Stomach smooth muscle (tissue), 2 donors: Measurements from ENCODE around the gene CAMK1.

Experiments
- H3K27ac ChIP-seq: one replicate; pipeline ENCODE4 v1.7.0; 2013; ENCODE audit warnings: mild to moderate bottlenecking, low read length, inconsistent platforms
- H3K27me3 ChIP-seq, 2 donors: one replicate each; pipeline ENCODE4 v1.7.0; 2013; ENCODE audit warnings: low read length in 2 of 2; ENCODE audit not compliant: insufficient read depth in 2 of 2, control insufficient read depth in 1 of 2
- H3K36me3 ChIP-seq, 2 donors: one replicate each; pipeline ENCODE4 v1.7.0; 2013; ENCODE audit warnings: low read length in 2 of 2; ENCODE audit not compliant: control insufficient read depth in 2 of 2, insufficient read depth in 2 of 2
- H3K4me1 ChIP-seq: one replicate; pipeline ENCODE4 v1.7.0; 2013; ENCODE audit warnings: low read length; ENCODE audit not compliant: control insufficient read depth, insufficient read depth
- H3K4me3 ChIP-seq, 2 donors: one replicate each; pipeline ENCODE4 v1.7.0; 2013; ENCODE audit warnings: low read length in 2 of 2
- H3K9ac ChIP-seq, 2 donors: one replicate each; pipeline ENCODE4 v1.7.0; 2013; ENCODE audit warnings: low read length in 2 of 2, mild to moderate bottlenecking in 1 of 2
- H3K9me3 ChIP-seq, 2 donors: one replicate each; pipeline ENCODE4 v1.7.0; 2013; ENCODE audit warnings: low read length in 2 of 2; ENCODE audit not compliant: control insufficient read depth in 2 of 2
- donor health status: healthy.
- donor health status: Pancreatic carcinoma.

The CAMK1 gene

GRCh38 chr3:9793161-9793781, 23.5 kb upstream of the CAMK1 start:
- Histone ChIP-seq H3K4me1 (peaks cover 36% of the 10 kb centered on the region), H3K36me3 (peaks cover 26 to 28% of the 10 kb centered on the region in 2 donors), H3K9me3 (no peaks in the 10 kb centered on the region), H3K9ac (peak overlapping the region; percentile 99 to 100), H3K27me3 (no peaks in the 10 kb centered on the region), H3K27ac (peak overlapping the region; percentile 97), H3K4me3 (peak overlapping the region; percentile 97 to 98)

GRCh38 chr3:9792405-9793160, 22.8 kb upstream of the CAMK1 start, which contains the start of the genes ARPC4 and TADA3:
ARPC4 (plus strand) TSS chr3:9793082; CDS start chr3:9793122, 40 bp downstream.
TADA3 (minus strand) TSS chr3:9792473; CDS start chr3:9791466, 1,007 bp downstream.
- H3K27ac ChIP-seq = peak within 1 kb of the TSS; percentile 97
- no peaks in the 10 kb centered on the region for H3K27me3 ChIP-seq
- H3K4me1 ChIP-seq = peaks cover 36% of the 10 kb centered on the region
- H3K9me3 ChIP-seq = no peaks in the 10 kb centered on the region
- H3K36me3 ChIP-seq = peaks cover 22 to 26% of the 10 kb centered on the region in 2 donors
- H3K9ac ChIP-seq = peak within 1 kb of the TSS; percentile 99 to 100
- peak within 1 kb of the TSS; percentile 97 to 98 for H3K4me3 ChIP-seq

GRCh38 chr3:9791790-9792404, 22.1 kb upstream of the CAMK1 start:
- Histone ChIP-seq H3K27ac (peak overlapping the region; percentile 97), H3K9me3 (no peaks in the 10 kb centered on the region), H3K36me3 (peaks cover 21 to 29% of the 10 kb centered on the region in 2 donors)

GRCh38 chr3:9791127-9791526, 21.4 kb upstream of the CAMK1 start:
- Histone ChIP-seq H3K9ac (peak overlapping the region; percentile 51 to 100), H3K9me3 (no peaks in the 10 kb centered on the region), H3K27ac (peak overlapping the region; percentile 97), H3K4me1 (peaks cover 34% of the 10 kb centered on the region), H3K4me3 (peak overlapping the region; percentile 97 to 98), H3K27me3 (no peaks in the 10 kb centered on the region), H3K36me3 (peaks cover 26 to 34% of the 10 kb centered on the region in 2 donors)

More at GRCh38 chr3:9791790-9792404, 22.1 kb upstream of the CAMK1 start:
- peak overlapping the region; percentile 99 to 100 for H3K9ac ChIP-seq
- no peaks in the 10 kb centered on the region for H3K27me3 ChIP-seq
- peaks cover 36% of the 10 kb centered on the region for H3K4me1 ChIP-seq
- H3K4me3 ChIP-seq = peak overlapping the region; percentile 97 to 98

GRCh38 chr3:9787714-9788113, 18.0 kb upstream of the CAMK1 start:
- H3K4me1 ChIP-seq = peaks cover 19% of the 10 kb centered on the region
- no peak overlapping the region for H3K27ac ChIP-seq
- H3K36me3 ChIP-seq = peaks cover 38 to 50% of the 10 kb centered on the region in 2 donors
- H3K27me3 ChIP-seq = no peaks in the 10 kb centered on the region
- no peak overlapping the region for H3K9ac ChIP-seq
- H3K9me3 ChIP-seq = no peaks in the 10 kb centered on the region
- H3K4me3 ChIP-seq = no peak overlapping the region

GRCh38 chr3:9786825-9787669, 17.3 kb upstream of the CAMK1 start:
- H3K27me3 ChIP-seq = no peaks in the 10 kb centered on the region
- H3K4me1 ChIP-seq = peaks cover 19% of the 10 kb centered on the region
- peaks cover 44 to 53% of the 10 kb centered on the region in 2 donors for H3K36me3 ChIP-seq
- H3K27ac ChIP-seq = no peak overlapping the region
- no peak overlapping the region for H3K4me3 ChIP-seq
- H3K9ac ChIP-seq = no peak overlapping the region
- no peaks in the 10 kb centered on the region for H3K9me3 ChIP-seq

- no peak overlapping the region for H3K4me3 ChIP-seq
- H3K9me3 ChIP-seq = no peaks in the 10 kb centered on the region
- peaks cover 11% of the 10 kb centered on the region for H3K4me1 ChIP-seq
- peaks cover 49 to 59% of the 10 kb centered on the region in 2 donors for H3K36me3 ChIP-seq
- no peak overlapping the region for H3K27ac ChIP-seq
- no peaks in the 10 kb centered on the region for H3K27me3 ChIP-seq
- H3K9ac ChIP-seq = no peak overlapping the region
These were observed 16.5 kb upstream of the CAMK1 start for GRCh38 chr3:9786209-9786739.

- Histone ChIP-seq H3K36me3 (peaks cover 52 to 61% of the 10 kb centered on the region in 2 donors), H3K9ac (no peak overlapping the region), H3K9me3 (no peaks in the 10 kb centered on the region), H3K4me1 (peaks cover 5% of the 10 kb centered on the region), H3K27me3 (no peaks in the 10 kb centered on the region), H3K4me3 (no peak overlapping the region), H3K27ac (no peak overlapping the region)
These were observed 15.9 kb upstream of the CAMK1 start for GRCh38 chr3:9785602-9786001.

- Histone ChIP-seq H3K9me3 (no peaks in the 10 kb centered on the region), H3K9ac (no peak overlapping the region), H3K4me1 (no peaks in the 10 kb centered on the region), H3K27ac (no peak overlapping the region), H3K27me3 (no peaks in the 10 kb centered on the region), H3K36me3 (peaks cover 52 to 60% of the 10 kb centered on the region in 2 donors), H3K4me3 (no peak overlapping the region)
These were observed 15.2 kb upstream of the CAMK1 start for GRCh38 chr3:9784965-9785364.

GRCh38 chr3:9783954-9784353, 14.2 kb upstream of the CAMK1 start:
- Histone ChIP-seq H3K27ac (no peak overlapping the region), H3K9ac (no peak overlapping the region), H3K27me3 (no peaks in the 10 kb centered on the region), H3K36me3 (peaks cover 47 to 54% of the 10 kb centered on the region in 2 donors), H3K4me3 (no peak overlapping the region), H3K4me1 (no peaks in the 10 kb centered on the region), H3K9me3 (no peaks in the 10 kb centered on the region)
